HL-60 (cell line): ENCODE data around the gene PARVB.

ENCODE experiments used
- POLR2AphosphoS5 ChIP-seq: IDR thresholded peaks from 2 replicates; pipeline ENCODE4 v1.6.1; 2012; ENCODE audit warnings: low read depth
- TF ChIP-seq, protein P1 (sequence below): IDR thresholded peaks from one replicate; pipeline ENCODE4 v1.5.1; 2011; ENCODE audit warnings: low read length, control low read depth, inconsistent platforms; ENCODE audit not compliant: insufficient read depth

DNA sequence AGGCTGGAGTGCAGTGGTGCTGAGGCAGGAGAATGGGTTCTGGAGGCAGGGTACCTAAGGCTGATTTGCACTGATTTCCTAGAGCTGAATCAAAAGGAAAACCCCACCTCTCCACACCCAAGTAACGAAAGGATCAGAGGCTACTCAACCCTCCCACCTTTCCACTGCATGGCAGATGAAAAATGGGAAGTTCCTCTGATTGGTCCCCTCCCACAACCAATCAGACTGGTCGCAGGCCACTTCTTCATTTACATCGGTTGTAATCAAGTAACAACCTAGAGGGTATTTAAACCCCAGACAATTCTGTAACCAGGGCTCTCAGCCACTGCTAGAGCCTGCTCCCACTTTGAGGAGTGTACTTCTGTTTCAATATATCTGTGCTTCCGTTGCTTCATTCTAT lies 18.6 kb upstream of the PARVB start:
- TF ChIP-seq, protein P1, sequence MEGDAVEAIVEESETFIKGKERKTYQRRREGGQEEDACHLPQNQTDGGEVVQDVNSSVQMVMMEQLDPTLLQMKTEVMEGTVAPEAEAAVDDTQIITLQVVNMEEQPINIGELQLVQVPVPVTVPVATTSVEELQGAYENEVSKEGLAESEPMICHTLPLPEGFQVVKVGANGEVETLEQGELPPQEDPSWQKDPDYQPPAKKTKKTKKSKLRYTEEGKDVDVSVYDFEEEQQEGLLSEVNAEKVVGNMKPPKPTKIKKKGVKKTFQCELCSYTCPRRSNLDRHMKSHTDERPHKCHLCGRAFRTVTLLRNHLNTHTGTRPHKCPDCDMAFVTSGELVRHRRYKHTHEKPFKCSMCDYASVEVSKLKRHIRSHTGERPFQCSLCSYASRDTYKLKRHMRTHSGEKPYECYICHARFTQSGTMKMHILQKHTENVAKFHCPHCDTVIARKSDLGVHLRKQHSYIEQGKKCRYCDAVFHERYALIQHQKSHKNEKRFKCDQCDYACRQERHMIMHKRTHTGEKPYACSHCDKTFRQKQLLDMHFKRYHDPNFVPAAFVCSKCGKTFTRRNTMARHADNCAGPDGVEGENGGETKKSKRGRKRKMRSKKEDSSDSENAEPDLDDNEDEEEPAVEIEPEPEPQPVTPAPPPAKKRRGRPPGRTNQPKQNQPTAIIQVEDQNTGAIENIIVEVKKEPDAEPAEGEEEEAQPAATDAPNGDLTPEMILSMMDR = no peak
- no peak for TF ChIP-seq POLR2AphosphoS5
